ENCODE data around the gene NLRC4. TPM values are rescaled to one million over a fixed set of nuclear protein-coding genes. Genes with fewer than 3 reads are reported as not detected.

Gene NLRC4
- total RNA-seq, 4 donors from 2014 or later: 0.21 to 3.6 (median 2.4) TPM

- TF ChIP-seq POLR2A (IDR thresholded peaks at IDR 0.05): no peak
- TF ChIP-seq EP300 (IDR thresholded peaks at IDR 0.05): no peak
- DNase-seq (ENCODE audit: low spot score in 2 of 2): no peak
- Histone ChIP-seq H3K27ac (no peak overlapping the region), H3K4me1 (no peaks in the 10 kb centered on the region), H3K4me3 (no peak overlapping the region), H3K9me3 (no peaks in the 10 kb centered on the region), H3K27me3 (no peaks in the 10 kb centered on the region), H3K36me3 (peaks cover 0 to 23% (median 0%) of the 10 kb centered on the region in 3 donors)
- WGBS, 2 donors: 92 to 99% methylated on average over 4 of the region's 4 CpGs
Measured at GRCh38 chr2:32231959-32232358, 32.7 kb downstream of the NLRC4 start.

- DNase-seq (ENCODE audit: low spot score in 2 of 2): no peak
- no peak overlapping the region for H3K27ac ChIP-seq
- TF ChIP-seq, protein P1, sequence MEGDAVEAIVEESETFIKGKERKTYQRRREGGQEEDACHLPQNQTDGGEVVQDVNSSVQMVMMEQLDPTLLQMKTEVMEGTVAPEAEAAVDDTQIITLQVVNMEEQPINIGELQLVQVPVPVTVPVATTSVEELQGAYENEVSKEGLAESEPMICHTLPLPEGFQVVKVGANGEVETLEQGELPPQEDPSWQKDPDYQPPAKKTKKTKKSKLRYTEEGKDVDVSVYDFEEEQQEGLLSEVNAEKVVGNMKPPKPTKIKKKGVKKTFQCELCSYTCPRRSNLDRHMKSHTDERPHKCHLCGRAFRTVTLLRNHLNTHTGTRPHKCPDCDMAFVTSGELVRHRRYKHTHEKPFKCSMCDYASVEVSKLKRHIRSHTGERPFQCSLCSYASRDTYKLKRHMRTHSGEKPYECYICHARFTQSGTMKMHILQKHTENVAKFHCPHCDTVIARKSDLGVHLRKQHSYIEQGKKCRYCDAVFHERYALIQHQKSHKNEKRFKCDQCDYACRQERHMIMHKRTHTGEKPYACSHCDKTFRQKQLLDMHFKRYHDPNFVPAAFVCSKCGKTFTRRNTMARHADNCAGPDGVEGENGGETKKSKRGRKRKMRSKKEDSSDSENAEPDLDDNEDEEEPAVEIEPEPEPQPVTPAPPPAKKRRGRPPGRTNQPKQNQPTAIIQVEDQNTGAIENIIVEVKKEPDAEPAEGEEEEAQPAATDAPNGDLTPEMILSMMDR (IDR thresholded peaks at IDR 0.05): no peak
- TF ChIP-seq EP300 (IDR thresholded peaks at IDR 0.05): no peak
- TF ChIP-seq POLR2A (IDR thresholded peaks at IDR 0.05): no peak
- H3K4me3 ChIP-seq: no peak overlapping the region
- WGBS, 2 donors: 31 to 48% methylated on average over 1 of the region's 1 CpG
- peaks cover 0 to 23% (median 0%) of the 10 kb centered on the region in 3 donors for H3K36me3 ChIP-seq
- no peaks in the 10 kb centered on the region for H3K9me3 ChIP-seq
- no peaks in the 10 kb centered on the region for H3K27me3 ChIP-seq
- H3K4me1 ChIP-seq: no peaks in the 10 kb centered on the region
Measured at GRCh38 chr2:32229635-32230034, 35.1 kb downstream of the NLRC4 start.

GRCh38 chr2:32228181-32228580, 36.5 kb downstream of the NLRC4 start:
- TF ChIP-seq POLR2A (IDR thresholded peaks at IDR 0.05) (no peak), EP300 (IDR thresholded peaks at IDR 0.05) (no peak)
- TF ChIP-seq, protein P1 (IDR thresholded peaks at IDR 0.05): no peak
- WGBS, 2 donors: 77 to 79% methylated on average over 2 of the region's 2 CpGs
- H3K36me3 ChIP-seq: peaks cover 0 to 24% (median 0%) of the 10 kb centered on the region in 3 donors
- DNase-seq (ENCODE audit: low spot score in 2 of 2): no peak
- H3K27me3 ChIP-seq: no peaks in the 10 kb centered on the region
- H3K4me3 ChIP-seq: no peak overlapping the region
- H3K27ac ChIP-seq: no peak overlapping the region
- H3K9me3 ChIP-seq: no peaks in the 10 kb centered on the region
- H3K4me1 ChIP-seq: no peaks in the 10 kb centered on the region

DNA sequence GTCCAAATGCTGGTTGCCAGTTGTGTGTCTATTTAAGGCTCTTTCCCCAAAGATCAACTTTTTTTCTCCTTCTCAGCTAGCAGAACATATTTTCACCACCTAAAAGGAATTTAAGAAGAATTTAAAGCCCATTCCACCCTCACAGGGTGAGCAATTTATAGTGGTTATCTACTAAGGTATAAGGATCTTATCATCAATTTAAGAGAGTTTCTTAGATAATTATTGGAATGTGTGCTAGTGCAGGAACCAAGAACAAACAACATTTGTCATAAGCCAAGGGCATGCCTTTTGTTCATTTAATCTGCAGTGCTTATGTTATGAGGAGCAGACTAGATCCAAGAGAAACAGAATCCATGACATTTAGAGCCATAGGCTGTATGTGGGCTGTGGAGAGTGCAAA, 37.2 kb downstream of the NLRC4 start:
- Histone ChIP-seq H3K27ac (no peak overlapping the region), H3K4me1 (no peaks in the 10 kb centered on the region), H3K4me3 (no peak overlapping the region), H3K36me3 (peaks cover 0 to 31% (median 0%) of the 10 kb centered on the region in 3 donors), H3K27me3 (no peaks in the 10 kb centered on the region), H3K9me3 (no peaks in the 10 kb centered on the region)
- DNase-seq (ENCODE audit: low spot score in 2 of 2): no peak
- TF ChIP-seq POLR2A (IDR thresholded peaks at IDR 0.05) (no peak), EP300 (IDR thresholded peaks at IDR 0.05) (no peak)
- TF ChIP-seq, protein P1 (IDR thresholded peaks at IDR 0.05): no peak

GRCh38 chr2:32222966-32223365, 41.7 kb downstream of the NLRC4 start:
- 91% methylated on average over 2 of the region's 2 CpGs for WGBS, 2 donors
- Histone ChIP-seq H3K9me3 (no peaks in the 10 kb centered on the region), H3K36me3 (peaks cover 0 to 74% (median 3%) of the 10 kb centered on the region in 3 donors), H3K27me3 (no peaks in the 10 kb centered on the region), H3K4me1 (no peaks in the 10 kb centered on the region), H3K4me3 (no peak overlapping the region), H3K27ac (no peak overlapping the region)
- TF ChIP-seq, protein P1 (IDR thresholded peaks at IDR 0.05): no peak
- no peak for TF ChIP-seq EP300 (IDR thresholded peaks at IDR 0.05)
- no peak for TF ChIP-seq POLR2A (IDR thresholded peaks at IDR 0.05)
- DNase-seq (ENCODE audit: low spot score in 2 of 2): no peak

DNA sequence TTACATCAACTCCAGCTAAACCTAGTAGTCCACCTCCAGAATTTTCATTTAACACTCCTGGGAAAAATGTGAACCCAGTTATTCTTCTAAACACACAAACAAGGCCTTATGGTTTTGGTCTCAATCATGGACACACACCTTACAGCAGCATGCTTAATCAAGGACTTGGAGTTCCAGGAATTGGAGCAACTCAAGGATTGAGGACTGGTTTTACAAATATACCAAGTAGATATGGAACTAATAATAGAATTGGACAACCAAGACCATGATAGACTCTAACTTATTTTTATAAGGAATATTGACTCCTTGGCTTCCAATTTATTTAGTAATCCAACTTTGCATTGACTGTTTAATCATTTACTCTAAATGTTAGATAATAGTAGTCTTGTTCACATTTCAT, 44.2 kb downstream of the NLRC4 start:
- Histone ChIP-seq H3K4me3 (no peak overlapping the region), H3K4me1 (no peaks in the 10 kb centered on the region), H3K27me3 (no peaks in the 10 kb centered on the region), H3K27ac (no peak overlapping the region), H3K9me3 (no peaks in the 10 kb centered on the region), H3K36me3 (peaks cover 0 to 67% (median 3%) of the 10 kb centered on the region in 3 donors)
- TF ChIP-seq POLR2A (IDR thresholded peaks at IDR 0.05): no peak
- TF ChIP-seq, protein P1 (IDR thresholded peaks at IDR 0.05): no peak
- no peak for TF ChIP-seq EP300 (IDR thresholded peaks at IDR 0.05)
- DNase-seq (ENCODE audit: low spot score in 2 of 2): no peak
